Measurements from ENCODE around the gene ACTC1.

ACTC1 gene

DNA sequence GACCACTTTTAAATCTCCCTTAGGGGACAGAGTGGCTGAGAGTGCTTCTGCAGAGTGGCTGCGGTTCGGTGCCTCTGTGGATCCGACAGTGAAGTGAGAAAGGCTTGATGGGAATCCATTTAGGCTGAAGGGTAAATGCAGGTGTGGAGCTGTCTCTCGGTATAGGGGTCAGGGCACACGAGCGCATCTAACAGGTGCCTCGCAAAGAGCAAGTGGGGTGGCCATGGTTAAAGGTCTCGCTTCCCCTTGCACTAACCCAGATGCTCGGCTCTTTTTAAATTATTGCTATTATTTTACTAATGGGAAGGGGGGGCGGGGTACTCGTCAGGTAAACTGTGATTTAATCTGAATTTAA is 40.0 kb downstream of the ACTC1 start:
- no peak for DNase-seq

DNA sequence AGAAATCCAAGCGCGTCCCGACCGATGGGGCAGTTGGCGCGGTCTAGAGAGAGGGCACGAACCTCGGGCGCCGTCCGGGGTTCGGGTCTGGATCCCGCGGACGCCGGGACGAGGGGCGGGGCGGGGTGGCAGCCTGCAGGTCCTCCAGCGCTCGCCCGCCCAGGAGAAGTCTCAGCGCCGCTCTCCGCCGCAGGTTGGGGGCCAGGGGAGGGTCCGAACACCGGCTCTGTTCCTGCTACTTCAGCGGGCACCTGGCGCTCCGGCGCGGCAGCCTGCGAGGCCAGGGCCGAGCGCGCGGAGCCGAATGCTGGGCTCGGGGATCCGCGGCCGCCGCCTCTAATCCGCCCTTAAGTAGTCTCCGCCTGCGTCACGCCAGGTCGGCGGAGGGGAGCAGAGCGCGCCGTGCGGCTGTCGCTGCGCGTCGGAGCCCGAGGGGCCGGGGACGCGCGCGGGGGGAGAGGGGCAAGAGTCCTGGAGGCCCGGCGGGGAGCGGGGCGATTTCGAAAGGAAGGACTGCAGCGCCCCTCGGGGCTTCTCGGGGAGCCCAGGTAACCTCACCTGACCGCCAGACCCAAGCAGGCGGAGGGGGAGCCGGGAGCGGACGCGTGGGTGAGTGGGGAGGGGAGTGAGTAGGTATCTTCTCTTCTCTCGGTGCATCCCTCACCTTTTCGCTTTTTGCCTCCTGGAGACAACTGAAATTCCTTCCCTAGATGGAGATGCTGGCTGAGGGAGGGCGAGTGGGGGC is 40.5 kb downstream of the ACTC1 start, which contains the start of gene GJD2:
Gene GJD2 (minus strand): TSS at position 325 of the 745 bp plus-strand sequence. CDS start 510 bp downstream, outside the sequence.
- DNase-seq, result no peak

DNA sequence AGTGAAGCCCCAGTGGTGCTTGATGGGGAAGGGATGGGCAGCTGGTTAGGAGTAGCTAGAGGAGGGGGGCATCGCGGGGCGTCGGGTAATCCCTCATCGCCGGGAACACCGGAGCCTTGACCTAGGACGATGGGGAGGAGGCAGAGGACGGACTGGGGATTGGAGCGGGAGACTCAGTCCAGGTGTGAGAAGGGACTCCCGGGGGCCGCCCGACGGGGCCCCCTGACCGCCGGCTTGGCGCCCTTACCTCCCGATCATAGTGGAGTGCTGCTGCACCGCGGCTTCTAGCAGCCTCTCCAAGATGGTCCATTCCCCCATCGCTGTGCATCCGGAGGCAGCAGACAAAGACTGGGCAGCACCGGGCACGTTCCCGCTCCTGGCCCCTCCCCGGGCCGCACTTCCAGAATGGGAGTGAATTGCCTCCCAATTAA is 41.2 kb downstream of the ACTC1 start:
- no peak for DNase-seq

DNA sequence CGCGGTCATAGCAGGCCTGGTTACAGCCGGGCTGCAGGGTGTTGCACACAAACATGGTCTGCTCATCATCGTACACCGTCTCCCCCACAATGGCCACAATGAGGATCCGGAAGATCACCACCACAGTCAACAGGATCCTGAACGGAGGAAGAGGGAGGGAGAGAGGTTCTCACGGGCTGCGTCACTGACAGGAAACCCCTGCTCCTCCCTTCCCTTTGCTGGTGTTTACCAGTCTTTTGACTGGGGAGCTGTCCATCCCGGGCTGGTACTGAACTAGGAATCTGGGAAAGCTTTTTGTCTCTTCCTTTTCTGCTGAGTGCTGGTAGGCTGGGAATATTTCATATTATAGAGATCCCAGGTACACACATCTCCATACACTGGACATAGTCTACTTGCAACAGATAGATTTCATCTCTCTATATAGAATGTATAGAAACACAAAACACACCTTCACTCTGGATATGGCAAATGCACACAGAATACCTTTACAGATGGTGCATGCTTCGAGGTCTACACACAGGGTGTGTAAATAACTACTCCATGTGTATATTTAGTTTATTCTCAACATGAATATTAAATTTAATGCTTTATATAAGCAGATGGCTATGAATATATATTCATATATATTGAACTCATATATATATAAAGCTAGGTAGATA is 42.0 kb downstream of the ACTC1 start:
- no peak for DNase-seq

DNA sequence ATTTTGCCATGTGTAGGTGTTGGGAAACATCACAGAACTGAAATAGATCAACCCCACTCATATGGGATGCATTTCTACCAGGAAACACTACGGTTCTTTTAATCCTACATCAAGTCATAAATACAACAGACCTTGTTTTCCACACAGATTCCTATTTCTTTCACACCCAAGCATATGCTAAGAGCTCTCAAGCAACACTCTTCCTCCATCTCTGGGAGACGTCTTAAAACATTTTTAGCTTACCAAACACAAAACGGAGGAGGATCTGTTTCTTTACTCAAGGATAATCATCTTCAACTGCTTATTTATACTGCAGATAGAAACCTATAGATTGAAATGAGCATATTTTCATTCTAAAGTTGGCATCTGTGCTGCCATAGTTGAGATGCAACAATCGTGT is 45.7 kb downstream of the ACTC1 start:
- no peak for DNase-seq
